NOMO-1 (cell line): ENCODE measurements around the gene IL31.
"Not testable (repeated sequence)": the region's sequence is repeated elsewhere in the genome, so short reads cannot be mapped to it uniquely, and the experiment has no call there.

Experiments used
- DNase-seq, 2 experiments: peaks; one replicate each; lab custom pipeline; 2025; ENCODE audit not compliant: unreplicated experiment in 2 of 2; lab: John Stamatoyannopoulos, UW

IL31 gene

DNA sequence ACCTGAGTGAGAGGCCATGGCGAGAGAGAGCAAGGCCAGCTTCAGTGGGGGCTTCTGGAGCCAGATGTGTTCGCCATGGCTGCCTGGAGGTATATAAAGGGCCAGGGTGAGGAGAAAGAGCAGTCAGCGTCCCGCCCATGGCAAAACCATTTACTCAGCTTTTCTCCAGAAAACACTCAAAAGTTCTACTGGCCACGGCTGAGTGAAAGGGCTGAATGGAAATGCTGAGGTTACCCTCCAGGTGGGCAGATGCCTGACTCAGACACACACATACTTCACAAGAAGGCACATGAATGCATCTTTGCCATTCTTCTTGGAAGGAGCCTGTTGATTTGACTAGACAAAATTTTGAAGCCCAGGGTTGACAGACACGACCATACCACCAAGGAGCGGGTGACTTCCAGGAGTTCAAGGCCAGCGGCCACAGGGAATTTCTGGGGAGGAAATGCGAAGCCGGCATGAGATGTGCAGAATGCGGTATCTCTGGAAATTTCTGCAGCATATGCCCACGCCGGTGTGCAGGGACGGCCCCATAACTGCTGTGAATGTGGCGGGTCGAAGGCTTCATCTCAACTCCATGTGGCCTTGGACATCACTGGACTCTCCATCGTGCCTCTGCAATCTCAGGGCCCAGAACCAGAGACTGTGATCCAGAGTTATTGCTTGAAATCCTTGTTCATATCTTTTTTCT lies at the start of gene IL31:
TSS of gene IL31 (minus strand) at position 67 of the 691 bp plus-strand sequence. CDS start at position 18, 49 bp downstream.
- no peak for DNase-seq

DNA sequence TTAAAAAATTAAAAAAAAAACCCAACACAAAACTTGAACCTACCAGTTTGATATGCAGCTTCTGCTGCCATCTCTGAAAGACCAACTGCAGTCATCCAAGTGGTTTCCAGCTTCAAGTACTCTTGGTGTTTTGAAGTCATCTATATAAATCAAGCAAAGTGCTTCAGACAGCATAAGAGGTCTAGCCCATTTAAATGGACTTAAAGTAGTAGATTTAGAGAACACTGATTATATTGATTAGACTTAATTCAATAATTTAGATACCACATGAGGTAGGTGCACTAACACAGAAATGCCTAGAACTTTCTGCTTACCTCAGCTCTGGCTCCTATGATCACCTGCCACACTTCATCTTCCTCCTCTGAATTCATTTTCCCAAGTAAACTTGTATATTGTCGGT lies 42.4 kb upstream of the IL31 start:
- no peak for DNase-seq

GRCh38 chr12:122215771-122216170 lies 41.8 kb upstream of the IL31 start:
- no peak for DNase-seq

- no peak for DNase-seq
Observed at GRCh38 chr12:122208073-122208820, 34.2 kb upstream of the IL31 start.

DNA sequence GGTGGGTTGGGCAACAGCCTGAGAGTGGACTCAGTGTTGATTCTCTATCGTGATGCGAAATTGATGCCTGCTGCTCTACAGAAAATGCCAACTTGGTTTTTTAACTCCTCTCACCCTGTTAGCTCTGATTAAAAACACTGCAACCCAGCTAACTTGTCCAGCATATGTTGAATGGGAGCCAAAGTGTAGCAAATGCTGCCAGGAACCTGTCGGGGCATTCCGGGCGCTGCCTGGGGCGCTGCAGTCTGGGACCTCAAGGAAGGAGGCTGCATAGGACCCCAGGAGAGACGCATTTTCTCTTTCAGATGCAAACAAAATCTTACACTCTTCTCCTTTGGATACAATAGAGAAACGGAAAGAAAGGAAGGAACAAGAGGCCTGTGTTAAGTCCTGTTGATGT lies 33.4 kb upstream of the IL31 start:
- DNase-seq, result no peak

GRCh38 chr12:122206976-122207375 lies 33.0 kb upstream of the IL31 start:
- no peak for DNase-seq

DNA sequence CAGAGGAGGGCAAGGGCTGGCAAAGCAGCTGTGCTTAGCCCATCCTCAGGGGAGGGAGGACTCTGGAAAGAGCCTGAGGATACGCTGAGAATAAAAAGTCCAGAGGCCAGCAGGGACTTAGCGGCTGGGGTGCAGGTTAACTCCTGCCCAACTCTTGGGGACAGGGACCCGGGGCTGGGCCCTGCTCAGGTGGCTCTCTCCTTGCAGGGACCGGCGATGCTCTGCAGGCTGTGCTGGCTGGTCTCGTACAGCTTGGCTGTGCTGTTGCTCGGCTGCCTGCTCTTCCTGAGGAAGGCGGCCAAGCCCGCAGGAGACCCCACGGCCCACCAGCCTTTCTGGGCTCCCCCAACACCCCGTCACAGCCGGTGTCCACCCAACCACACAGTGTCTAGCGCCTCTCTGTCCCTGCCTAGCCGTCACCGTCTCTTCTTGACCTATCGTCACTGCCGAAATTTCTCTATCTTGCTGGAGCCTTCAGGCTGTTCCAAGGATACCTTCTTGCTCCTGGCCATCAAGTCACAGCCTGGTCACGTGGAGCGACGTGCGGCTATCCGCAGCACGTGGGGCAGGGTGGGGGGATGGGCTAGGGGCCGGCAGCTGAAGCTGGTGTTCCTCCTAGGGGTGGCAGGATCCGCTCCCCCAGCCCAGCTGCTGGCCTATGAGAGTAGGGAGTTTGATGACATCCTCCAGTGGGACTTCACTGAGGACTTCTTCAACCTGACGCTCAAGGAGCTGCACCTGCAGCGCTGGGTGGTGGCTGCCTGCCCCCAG lies 32.3 kb upstream of the IL31 start:
- DNase-seq, result no peak

- no peak for DNase-seq
Observed at GRCh38 chr12:122205053-122205925, 31.3 kb upstream of the IL31 start.

DNA sequence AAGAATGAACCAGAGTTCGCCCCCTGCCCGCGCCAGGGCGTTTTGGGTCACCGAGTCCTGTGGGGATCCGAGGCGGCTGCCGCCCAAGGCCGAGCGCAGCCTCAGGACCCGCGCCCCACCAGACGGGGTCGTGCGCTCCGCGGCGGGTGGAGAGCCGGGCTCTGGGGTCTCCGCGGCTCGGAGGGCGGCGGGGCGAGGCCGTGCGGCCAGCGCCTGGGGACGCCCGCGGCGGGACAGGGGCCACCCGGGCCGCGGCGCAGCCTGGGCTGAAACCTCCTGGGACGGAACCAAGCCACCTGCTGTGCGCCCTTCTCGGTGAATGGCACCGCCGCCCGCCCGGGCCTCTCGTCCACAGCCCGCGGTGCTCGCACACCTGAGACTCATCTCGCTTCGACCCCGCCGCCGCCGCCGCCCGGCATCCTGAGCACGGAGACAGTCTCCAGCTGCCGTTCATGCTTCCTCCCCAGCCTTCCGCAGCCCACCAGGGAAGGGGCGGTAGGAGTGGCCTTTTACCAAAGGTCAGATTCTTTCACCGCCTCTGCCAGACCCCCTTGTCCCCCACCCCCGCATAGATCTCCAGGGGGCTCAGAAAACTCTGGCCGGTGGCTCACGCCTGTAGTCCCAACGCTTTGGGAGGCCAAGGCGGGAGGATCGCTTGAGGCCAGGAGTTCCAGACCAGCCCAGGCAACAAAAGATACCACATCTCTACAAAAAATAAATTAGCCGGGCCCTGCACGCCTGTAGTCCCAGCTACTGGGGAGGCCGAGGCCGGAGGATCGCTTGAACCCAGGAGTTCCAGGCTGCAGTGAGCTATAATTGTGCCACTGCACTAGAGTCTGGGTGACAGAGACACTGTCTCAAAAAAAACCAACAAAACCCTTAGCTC lies 30.4 kb upstream of the IL31 start:
- no peak for DNase-seq

GRCh38 chr12:122203301-122204166 lies 29.5 kb upstream of the IL31 start, which contains the start of gene B3GNT4:
B3GNT4 (plus strand) TSS chr12:122203709; CDS start chr12:122204619, 910 bp downstream.
- DNase-seq, result no peak

DNA sequence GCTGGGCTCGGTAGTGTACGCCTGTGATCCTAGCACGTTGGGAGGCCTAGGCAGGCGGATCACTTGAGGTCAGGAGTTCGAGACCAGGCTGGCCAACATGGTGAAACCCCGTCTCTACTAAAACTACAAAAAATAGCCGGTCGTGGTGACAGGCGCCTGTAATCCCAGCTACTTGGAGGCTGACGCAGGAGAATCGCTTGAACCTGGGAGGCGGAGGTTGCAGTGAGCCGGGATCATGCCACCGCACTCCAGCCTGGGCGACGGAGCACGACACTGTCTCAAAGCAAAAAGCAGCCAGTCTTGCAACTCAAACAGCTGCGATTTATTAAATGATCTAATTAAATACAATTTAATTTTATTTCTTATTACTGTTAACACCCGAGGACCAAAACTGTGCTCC lies 28.8 kb upstream of the IL31 start:
- DNase-seq, result not testable (repeated sequence)

DNA sequence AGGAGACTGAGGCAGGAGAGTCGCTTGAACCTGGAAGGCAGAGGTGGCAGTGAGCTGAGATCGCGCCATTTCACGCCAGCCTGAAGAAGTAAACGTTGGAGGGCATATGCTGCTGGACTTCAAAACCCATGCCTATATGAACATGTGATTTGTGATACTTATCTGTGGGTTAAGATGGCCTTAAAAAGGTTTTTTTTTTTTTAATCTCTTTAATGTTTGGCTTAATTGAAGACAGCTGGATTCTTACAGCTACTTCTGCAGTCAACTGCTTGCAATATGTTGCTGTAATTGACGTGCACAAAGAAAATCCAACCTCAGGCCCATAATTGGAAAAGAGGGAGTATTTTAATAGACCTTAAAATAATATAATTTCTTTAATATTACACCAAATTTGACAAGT lies 28.0 kb upstream of the IL31 start:
- DNase-seq, result no peak

GRCh38 chr12:122201381-122201780 lies 27.4 kb upstream of the IL31 start:
- DNase-seq, result no peak

- no peak for DNase-seq
Observed at GRCh38 chr12:122200541-122201175, 26.6 kb upstream of the IL31 start.

DNA sequence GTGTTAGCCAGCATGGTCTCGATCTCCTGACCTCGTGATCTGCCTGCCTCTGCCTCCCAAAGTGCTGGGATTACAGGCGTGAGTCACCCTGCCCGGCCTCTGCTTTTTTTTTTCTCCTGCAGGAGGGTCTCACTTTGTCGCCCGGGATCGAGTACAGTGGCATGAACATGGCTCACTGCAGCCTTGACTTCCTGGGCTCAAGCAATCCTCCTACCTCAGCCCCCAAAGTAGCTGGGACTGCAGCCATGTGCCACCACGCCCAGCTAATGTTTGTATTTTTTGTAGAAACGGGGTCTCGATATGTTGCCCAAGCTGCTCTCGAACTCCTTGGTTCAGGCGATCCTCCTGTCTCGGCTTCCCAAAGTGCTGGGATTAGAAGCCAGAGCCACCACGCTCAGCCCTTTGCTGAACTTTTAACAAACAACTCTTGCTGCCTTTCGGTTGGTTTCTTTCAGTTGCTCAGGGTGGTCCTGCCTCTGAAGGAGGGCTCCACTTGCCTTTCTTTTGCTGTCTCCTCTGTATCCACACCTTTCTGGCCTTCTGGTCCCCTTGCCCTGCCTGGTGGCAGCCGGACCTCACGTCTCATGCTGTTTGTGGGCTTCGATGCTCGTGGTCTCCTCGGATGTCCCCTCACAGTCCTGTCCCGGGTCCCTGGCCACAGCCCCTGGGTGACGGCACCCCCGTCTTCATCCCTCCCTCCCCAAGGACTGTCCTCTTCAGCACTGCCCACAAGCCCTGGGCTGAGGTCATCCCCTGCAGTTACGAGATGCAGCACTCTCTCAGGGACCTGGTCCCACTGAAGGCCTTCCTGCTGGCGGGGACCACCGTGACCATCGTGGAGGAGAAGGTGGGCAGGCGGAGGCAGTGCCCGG lies 25.7 kb upstream of the IL31 start:
- no peak for DNase-seq

DNA sequence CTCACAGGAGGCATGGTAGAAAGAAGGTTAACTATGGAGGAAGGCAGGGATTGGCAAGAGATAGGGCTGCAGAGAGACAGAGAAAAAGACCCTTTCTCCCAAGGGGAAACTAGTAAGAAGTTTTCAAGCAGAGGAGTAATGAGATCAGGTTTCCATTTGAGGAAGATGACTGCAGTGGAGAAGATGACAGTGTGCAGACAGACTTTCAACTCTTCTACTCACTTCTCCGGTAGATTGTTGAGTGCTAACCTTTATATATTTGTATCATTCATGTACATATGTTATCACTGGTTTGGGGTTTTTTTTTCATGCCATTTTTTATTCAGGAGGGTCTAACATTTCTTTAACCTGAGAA lies 23.6 kb upstream of the IL31 start:
- peak in 1 of 2 experiments; percentile 27 for DNase-seq

DNA sequence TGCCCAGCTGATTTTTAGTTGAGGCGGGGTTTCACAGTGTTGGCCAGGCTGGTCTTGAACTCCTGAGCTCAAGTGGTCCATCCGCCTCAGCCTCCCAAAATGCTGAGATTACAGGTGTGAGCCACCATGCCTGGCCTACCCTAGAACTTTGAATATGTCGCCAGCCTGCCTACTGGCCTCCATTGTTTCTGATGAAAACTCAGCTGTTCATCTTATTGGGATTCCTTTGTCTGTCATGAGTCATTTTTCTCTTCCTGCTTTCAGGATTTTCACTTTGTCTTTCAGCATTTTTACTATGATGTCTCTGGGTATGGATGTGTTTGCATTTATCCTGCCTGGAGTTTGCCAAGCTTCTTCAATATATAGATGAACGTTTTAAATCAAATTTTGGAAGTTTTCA lies 21.4 kb upstream of the IL31 start:
- no peak for DNase-seq
